ENCODE measurements around the gene CARD11. TPM values are rescaled to one million over a fixed set of nuclear protein-coding genes. Genes with fewer than 3 reads are reported as not detected.

Gene CARD11
- total and polyA plus RNA-seq, 2 of the 4 experiments (the other 2 are of a cell fraction) = 0.18 to 0.26 TPM

GRCh38 chr7:2906197-2906931 is 137.3 kb downstream of the CARD11 start:
- Histone ChIP-seq H2AK9ac (replicated peaks; ENCODE audit: low read depth, low read length, poor library complexity) (no peak overlapping the region), H3K79me1 (ENCODE audit: low read depth in 1 of 2, low read length in 2 of 2) (no peaks in the 10 kb centered on the region), H4K91ac (ENCODE audit: insufficient read depth, low read depth, low read length) (no peak overlapping the region), H3K9ac (ENCODE audit: low read depth, low read length) (no peak overlapping the region), H3K9me1 (ENCODE audit: insufficient read depth, low read length) (no peaks in the 10 kb centered on the region), H3K23ac (ENCODE audit: low read depth, low read length) (no peak overlapping the region), H3K27me3 (ENCODE audit: control insufficient read depth, insufficient read depth, low read length) (peaks cover 1% of the 10 kb centered on the region; the same call in 1 of the 2 replicates), H3K56ac (ENCODE audit: extremely low read depth, insufficient read depth, low read length) (no peak overlapping the region), H2BK5ac (ENCODE audit: low read depth, low read length, poor library complexity, severe bottlenecking) (no peak overlapping the region), H3K9me3 (ENCODE audit: control insufficient read depth, insufficient read depth, low read length) (peaks cover 2% of the 10 kb centered on the region; the same call in 1 of the 2 replicates), H2BK120ac (ENCODE audit: low read depth, low read length) (no peak overlapping the region), H3K4ac (ENCODE audit: low read depth, low read length) (no peak overlapping the region), H4K5ac (ENCODE audit: low read depth, low read length) (no peak overlapping the region), H2AFZ (replicated peaks; ENCODE audit: low read length, poor library complexity) (no peak overlapping the region), H3K18ac (ENCODE audit: low read depth, low read length) (no peak overlapping the region), H4K20me1 (ENCODE audit: insufficient read depth, low read length) (no peaks in the 10 kb centered on the region), H3K4me1 (ENCODE audit: control insufficient read depth, insufficient read depth, low read length) (no peaks in the 10 kb centered on the region; the same call in 1 of the 2 replicates), H2BK15ac (ENCODE audit: low read depth, low read length) (no peak overlapping the region), H2AK5ac (ENCODE audit: low read depth, low read length) (no peak overlapping the region), H3K4me2 (ENCODE audit: low read depth, low read length) (no peak overlapping the region), H3K36me3 (ENCODE audit: control insufficient read depth, insufficient read depth, low read length) (no peaks in the 10 kb centered on the region), H3K27ac (ENCODE audit: insufficient read depth, low read length) (no peak overlapping the region), H4K8ac (ENCODE audit: low read depth in 2 of 2, low read length in 2 of 2) (no peak overlapping the region), H2BK20ac (ENCODE audit: low read depth, low read length) (no peak overlapping the region), H3K4me3 (ENCODE audit: insufficient read depth, low read depth, low read length) (no peak overlapping the region), H3K14ac (replicated peaks; ENCODE audit: low read depth, low read length) (no peak overlapping the region)
- dilution Hi-C loops (cut with HindIII; ENCODE audit: low sequenced_read_pairs, unreplicated experiment) (no loop called here), intact Hi-C loops (cut with micrococcal nuclease) (no loop called here), in situ Hi-C loops (cut with MboI; ENCODE audit: low sequenced_read_pairs) (no loop called here)
- ChIA-PET POLR2A (ENCODE audit: unreplicated experiment) (no interaction called here), CTCF (no interaction called here)
- no TSS peak for BruUV-seq (replicated peaks)
- TF ChIP-seq ELK1 (IDR thresholded peaks at IDR 0.05; ENCODE audit: borderline replicate concordance, low read depth, low read length) (no peak), POLR2A (IDR thresholded peaks at IDR 0.05; ENCODE audit: low read depth, low read length) (no peak), RCOR1 (IDR thresholded peaks at IDR 0.05; ENCODE audit: insufficient replicate concordance, low read length) (no peak), NFE2L2 (IDR thresholded peaks at IDR 0.05; ENCODE audit: low read depth, low read length) (no peak), FOS (IDR thresholded peaks at IDR 0.05; ENCODE audit: low read depth, low read length) (no peak), CHD1 (IDR thresholded peaks at IDR 0.05; ENCODE audit: low read depth, low read length) (no peak), CEBPB (IDR thresholded peaks at IDR 0.05; ENCODE audit: low read depth, low read length) (no peak), MAFK (IDR thresholded peaks at IDR 0.05; ENCODE audit: low read depth, low read length) (no peak), BHLHE40 (IDR thresholded peaks at IDR 0.05; ENCODE audit: low read depth, low read length) (no peak), MXI1 (IDR thresholded peaks at IDR 0.05; ENCODE audit: borderline replicate concordance, low read depth, low read length) (no peak), RFX5 (IDR thresholded peaks at IDR 0.05; ENCODE audit: low read depth, low read length) (no peak), SMC3 (IDR thresholded peaks at IDR 0.05; ENCODE audit: low read depth, low read length) (no peak), CTCF (conservative IDR thresholded peaks at IDR 0.05; ENCODE audit: low read depth, low read length) (no peak)
- 81% methylated on average over 13 of the region's 39 CpGs; no CpG with 5 or more reads in 1 of the 2 experiments for WGBS, 2 experiments (ENCODE audit: extremely low coverage in 2 of 2, insufficient read length in 1 of 2)
- DNase-seq (no peak), ATAC-seq (ENCODE audit: low read depth) (no peak)

Measured in IMR-90 (cell line).